Upper lobe of right lung (tissue), 1 donor: ENCODE data around the gene TENM3. TPM values are rescaled to one million over a fixed set of nuclear protein-coding genes. Genes with fewer than 3 reads are reported as not detected.

Source experiments
- ATAC-seq: fragments of 200-7000 bp; cut with Tn5 transposase; one replicate; pipeline ENCODE4 v1.9.1; 2020; ENCODE audit warnings: mild to moderate bottlenecking, moderate library complexity
- DNase-seq: peaks from one replicate; pipeline ENCODE4 v3.0.0-alpha.2; 2020
- H3K27ac ChIP-seq: fragments of 200-600 bp; one replicate; pipeline ENCODE4 v1.8.0; 2022
- H3K27me3 ChIP-seq: fragments of 200-600 bp; one replicate; pipeline ENCODE4 v1.8.0; 2022; ENCODE audit warnings: mild to moderate bottlenecking
- H3K36me3 ChIP-seq: fragments of 200-600 bp; one replicate; pipeline ENCODE4 v1.8.0; 2022
- H3K4me1 ChIP-seq: fragments of 200-600 bp; one replicate; pipeline ENCODE4 v1.8.0; 2022
- H3K4me3 ChIP-seq: fragments of 200-600 bp; one replicate; pipeline ENCODE4 v1.8.0; 2022; ENCODE audit warnings: mild to moderate bottlenecking
- H3K9me3 ChIP-seq: fragments of 200-600 bp; one replicate; pipeline ENCODE4 v1.8.0; 2022
- intact Hi-C: fragments of 100-400 bp; cut with DNase I; formaldehyde crosslinking; loops from one replicate; pipeline ENCODE4 v1.11.0; 2022
- total RNA-seq: library from RNA; stranded (reverse); fragmentation: NEBNext Ultra II Directional; extraction: Animal tissue kit (Norgen Biotek cat#: 25700); gene quantifications from one replicate; pipeline ENCODE4 v1.2.1, GENCODE V29; 2021
- TF ChIP-seq, protein P1 (sequence below): fragments of 200-600 bp; IDR thresholded peaks from one replicate; pipeline ENCODE4 v1.8.0; 2022; ENCODE audit warnings: antibody characterized with exemption
- donor health status: DM: no; HTN: yes; CAD: no; lungs with severe emphysema.

Gene TENM3
- total RNA-seq, 1 donor from 2014 or later, result 5.6 TPM

DNA sequence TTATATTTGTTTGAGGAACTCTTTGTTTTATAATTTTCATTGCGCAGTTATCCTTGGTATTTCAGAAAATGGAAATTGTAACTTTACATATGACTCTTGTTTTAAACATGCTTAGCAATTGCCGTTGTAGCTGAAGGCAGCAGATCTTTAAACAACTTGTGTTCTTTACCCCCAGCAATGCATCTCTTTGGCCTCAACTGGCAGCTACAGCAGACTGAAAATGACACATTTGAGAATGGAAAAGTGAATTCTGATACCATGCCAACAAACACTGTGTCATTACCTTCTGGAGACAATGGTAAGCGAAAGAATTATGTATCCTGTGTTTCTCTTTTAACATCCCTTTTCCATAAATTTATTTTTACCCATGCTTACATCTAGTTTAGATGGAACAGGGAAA is 410.4 kb downstream of the TENM3 start:
- intact Hi-C loops, result no loop called here
- Histone ChIP-seq H3K9me3 (no peaks in the 10 kb centered on the region), H3K4me1 (no peaks in the 10 kb centered on the region), H3K4me3 (no peak overlapping the region), H3K27me3 (no peaks in the 10 kb centered on the region), H3K27ac (no peak overlapping the region), H3K36me3 (no peaks in the 10 kb centered on the region)
- TF ChIP-seq, protein P1, sequence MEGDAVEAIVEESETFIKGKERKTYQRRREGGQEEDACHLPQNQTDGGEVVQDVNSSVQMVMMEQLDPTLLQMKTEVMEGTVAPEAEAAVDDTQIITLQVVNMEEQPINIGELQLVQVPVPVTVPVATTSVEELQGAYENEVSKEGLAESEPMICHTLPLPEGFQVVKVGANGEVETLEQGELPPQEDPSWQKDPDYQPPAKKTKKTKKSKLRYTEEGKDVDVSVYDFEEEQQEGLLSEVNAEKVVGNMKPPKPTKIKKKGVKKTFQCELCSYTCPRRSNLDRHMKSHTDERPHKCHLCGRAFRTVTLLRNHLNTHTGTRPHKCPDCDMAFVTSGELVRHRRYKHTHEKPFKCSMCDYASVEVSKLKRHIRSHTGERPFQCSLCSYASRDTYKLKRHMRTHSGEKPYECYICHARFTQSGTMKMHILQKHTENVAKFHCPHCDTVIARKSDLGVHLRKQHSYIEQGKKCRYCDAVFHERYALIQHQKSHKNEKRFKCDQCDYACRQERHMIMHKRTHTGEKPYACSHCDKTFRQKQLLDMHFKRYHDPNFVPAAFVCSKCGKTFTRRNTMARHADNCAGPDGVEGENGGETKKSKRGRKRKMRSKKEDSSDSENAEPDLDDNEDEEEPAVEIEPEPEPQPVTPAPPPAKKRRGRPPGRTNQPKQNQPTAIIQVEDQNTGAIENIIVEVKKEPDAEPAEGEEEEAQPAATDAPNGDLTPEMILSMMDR, result no peak
- ATAC-seq, result no peak
- no peak for DNase-seq

DNA sequence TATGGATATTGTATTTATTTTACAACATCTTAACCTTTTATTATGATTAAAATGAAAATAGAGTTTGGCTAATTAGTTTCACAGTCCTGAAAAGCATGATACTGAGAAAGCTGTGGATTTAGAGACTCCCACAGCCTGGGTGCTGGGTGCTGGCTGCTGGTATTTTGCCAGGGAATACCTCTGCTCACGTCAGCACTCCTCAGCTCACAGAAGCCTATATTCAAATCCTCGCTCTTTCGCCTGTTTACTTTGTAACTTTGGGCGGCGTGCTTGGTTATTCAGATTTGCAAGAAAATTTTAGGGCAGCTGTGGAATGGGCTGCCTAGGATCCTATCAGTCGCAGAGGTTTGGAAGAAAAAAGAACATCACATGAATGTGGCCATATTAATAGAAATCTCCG is 412.1 kb downstream of the TENM3 start:
- ATAC-seq (no peak), DNase-seq (no peak)
- Histone ChIP-seq H3K27ac (no peak overlapping the region), H3K4me1 (no peaks in the 10 kb centered on the region), H3K36me3 (no peaks in the 10 kb centered on the region), H3K9me3 (no peaks in the 10 kb centered on the region), H3K4me3 (no peak overlapping the region), H3K27me3 (no peaks in the 10 kb centered on the region)
- intact Hi-C loops, result no loop called here
- TF ChIP-seq, protein P1, result no peak

DNA sequence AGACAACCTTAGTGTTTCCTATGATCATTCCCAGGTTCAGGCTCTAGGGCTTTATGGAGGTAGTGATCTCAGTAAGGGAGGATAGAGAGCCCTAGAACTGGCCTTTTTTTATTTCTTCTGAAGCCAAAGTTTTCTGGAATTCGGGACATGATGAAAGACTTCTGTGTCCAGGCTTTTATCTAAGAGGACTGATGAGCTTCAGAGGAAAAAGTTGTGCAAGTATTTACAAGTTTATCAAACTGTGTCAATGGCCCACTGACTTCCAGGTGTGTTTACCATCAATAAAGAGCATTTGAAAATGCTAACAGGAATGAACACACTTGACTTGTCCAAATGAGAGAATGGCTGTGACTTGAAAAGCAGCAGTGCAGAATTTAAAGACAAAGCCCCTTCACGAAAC is 419.3 kb downstream of the TENM3 start:
- intact Hi-C loops, result no loop called here

DNA sequence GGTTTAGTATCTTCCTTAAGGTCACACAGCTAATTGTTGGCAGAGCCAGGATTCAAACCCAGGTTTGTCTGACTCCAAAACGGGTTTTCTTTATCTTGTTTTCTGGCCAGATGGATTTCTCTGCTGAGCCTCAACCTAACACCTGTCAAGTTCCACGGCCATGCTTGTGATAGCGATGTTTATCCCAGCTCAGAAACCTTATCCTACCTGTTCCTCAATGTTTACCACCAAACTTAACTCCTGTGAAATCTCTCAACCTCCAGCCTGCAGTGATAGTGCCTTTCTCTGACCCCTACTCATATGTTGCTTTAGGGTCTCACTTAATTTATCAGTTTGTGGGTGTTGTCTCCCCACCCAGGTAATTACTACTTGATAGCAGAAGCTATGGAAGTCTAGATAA is 428.0 kb downstream of the TENM3 start:
- intact Hi-C loops, result no loop called here
- Histone ChIP-seq H3K4me1 (no peaks in the 10 kb centered on the region), H3K27me3 (no peaks in the 10 kb centered on the region), H3K36me3 (no peaks in the 10 kb centered on the region), H3K27ac (no peak overlapping the region), H3K4me3 (no peak overlapping the region), H3K9me3 (no peaks in the 10 kb centered on the region)
- ATAC-seq (no peak), DNase-seq (no peak)
- TF ChIP-seq, protein P1, result no peak

More for the DNA sequence above, 419.3 kb downstream of the TENM3 start:
- no peak overlapping the region for H3K27ac ChIP-seq
- H3K4me1 ChIP-seq, result peaks cover 2% of the 10 kb centered on the region
- DNase-seq (no peak), ATAC-seq (no peak)
- TF ChIP-seq, protein P1, result no peak
- no peaks in the 10 kb centered on the region for H3K36me3 ChIP-seq
- H3K4me3 ChIP-seq, result no peak overlapping the region
- H3K27me3 ChIP-seq, result no peaks in the 10 kb centered on the region
- no peaks in the 10 kb centered on the region for H3K9me3 ChIP-seq

DNA sequence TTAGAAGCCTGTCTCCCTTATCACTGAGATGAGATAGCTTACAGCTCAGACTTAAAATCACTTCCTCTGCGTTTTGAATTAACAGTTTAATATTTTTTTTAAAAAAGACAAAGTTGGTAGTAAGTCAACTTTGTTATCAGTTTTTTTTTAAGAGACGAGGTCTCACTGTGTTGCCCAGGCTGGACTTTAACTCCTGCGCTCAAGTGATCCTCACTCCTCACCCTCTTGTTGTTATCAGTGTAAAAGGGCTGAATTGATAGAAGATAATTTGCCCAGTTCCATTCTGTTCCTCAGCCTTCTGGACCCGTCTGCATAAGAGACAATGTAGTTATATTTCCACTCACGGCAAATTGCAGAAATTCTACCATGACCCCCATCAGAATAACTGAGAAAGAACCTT is 428.5 kb downstream of the TENM3 start:
- Histone ChIP-seq H3K27me3 (no peaks in the 10 kb centered on the region), H3K27ac (no peak overlapping the region), H3K36me3 (no peaks in the 10 kb centered on the region), H3K4me3 (no peak overlapping the region), H3K4me1 (no peaks in the 10 kb centered on the region), H3K9me3 (no peaks in the 10 kb centered on the region)
- DNase-seq, result no peak
- ATAC-seq, result no peak
- intact Hi-C loops, result no loop called here
- TF ChIP-seq, protein P1, result no peak

DNA sequence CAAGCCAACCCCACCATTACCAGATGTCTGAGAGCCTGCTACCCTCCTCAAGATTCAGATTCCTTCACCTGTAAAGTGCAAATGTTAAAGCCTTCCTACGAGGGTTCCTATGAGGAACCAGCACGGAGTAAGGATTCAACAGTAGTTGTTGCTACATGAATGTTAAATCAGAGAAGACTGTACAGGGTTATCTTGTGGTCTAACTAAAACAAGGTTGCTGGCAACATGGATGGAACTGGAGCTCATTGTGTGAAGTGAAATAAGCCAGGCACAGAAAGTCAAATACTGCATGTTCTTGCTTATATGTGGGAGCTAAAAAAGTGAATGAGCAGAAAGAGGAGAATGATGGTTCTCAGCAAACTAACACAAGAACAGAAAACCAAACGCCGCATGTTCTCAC is 435.4 kb downstream of the TENM3 start:
- H3K27ac ChIP-seq, result no peak overlapping the region
- TF ChIP-seq, protein P1, result no peak
- no peaks in the 10 kb centered on the region for H3K36me3 ChIP-seq
- DNase-seq, result no peak
- H3K9me3 ChIP-seq, result no peaks in the 10 kb centered on the region
- H3K4me1 ChIP-seq, result no peaks in the 10 kb centered on the region
- no peak overlapping the region for H3K4me3 ChIP-seq
- intact Hi-C loops, result no loop called here
- H3K27me3 ChIP-seq, result no peaks in the 10 kb centered on the region
- ATAC-seq, result no peak
